Uterus (tissue), 4 donors: ENCODE measurements around the gene SENP3. TPM values are rescaled to one million over a fixed set of nuclear protein-coding genes. Genes with fewer than 3 reads are reported as not detected.
A peak's percentile ranks its signal among the peaks of the same experiment; 100 is the strongest.

Experiments
- DNase-seq, 2 donors: peaks; one replicate each; pipeline ENCODE4 v3.0.0-alpha.2; 2019 to 2020
- H3K27ac ChIP-seq, 2 donors: fragments of 200-600 bp; sonication (generic); 1 replicate in 1 of 2; 2 replicates in 1 of 2; pipeline ENCODE4 v1.5.1; 2016 to 2018
- H3K27me3 ChIP-seq, 2 donors: fragments of 200-600 bp; sonication (generic); one replicate each; pipeline ENCODE4 v1.5.1; 2018 to 2019; ENCODE audit warnings: control low read depth in 1 of 2
- H3K36me3 ChIP-seq, 2 donors: fragments of 200-600 bp; sonication (generic); one replicate each; pipeline ENCODE4 v1.5.1; 2019; ENCODE audit warnings: control low read depth in 1 of 2
- H3K4me1 ChIP-seq, 2 donors: fragments of 200-600 bp; sonication (generic); one replicate each; pipeline ENCODE4 v1.5.1; 2018 to 2019; ENCODE audit warnings: control low read depth in 1 of 2
- H3K4me3 ChIP-seq, 2 donors: fragments of 200-600 bp; sonication (generic); 1 replicate in 1 of 2; 2 replicates in 1 of 2; pipeline ENCODE4 v1.5.1; 2018 to 2019; ENCODE audit warnings: mild to moderate bottlenecking in 1 of 2
- H3K9me3 ChIP-seq, 2 donors: fragments of 200-600 bp; sonication (generic); one replicate each; pipeline ENCODE4 v1.5.1; 2019; ENCODE audit warnings: control low read depth in 1 of 2
- POLR2A ChIP-seq, 2 donors: fragments of 450-650 bp; IDR thresholded peaks; one replicate each; pipeline ENCODE4 v1.6.1; 2016; ENCODE audit warnings: antibody characterized with exemption in 2 of 2, mild to moderate bottlenecking in 1 of 2, moderate library complexity in 1 of 2
- intact Hi-C: fragments of 100-400 bp; cut with DNase I; formaldehyde crosslinking; loops from one replicate; pipeline ENCODE4 v1.15.1; 2023; ENCODE audit warnings: low total_unique reads
- total RNA-seq, 4 donors: library from RNA; depleted of rRNA in 3 of 4; stranded (reverse); fragments of >200 nt in 3 of 4; gene quantifications; one replicate each; pipeline versions ENCODE4 v1.1.0 to v1.2.4, GENCODE V29; 2014 to 2023
- TF ChIP-seq, protein P1 (sequence below), 4 experiments: fragments of 200-600 bp in 2 of 4; fragments of 450-650 bp in 2 of 4; sonication (generic) in 2 of 4; IDR thresholded peaks; one replicate each; pipeline ENCODE4 v1.5.1; 2016 to 2019; ENCODE audit warnings: antibody characterized with exemption in 4 of 4, mild to moderate bottlenecking in 2 of 4, moderate library complexity in 1 of 4
- donor health status: DM: yes; HTN: yes; CAD: no.

The SENP3 gene
- total RNA-seq: 100 to 1,000 TPM in 1 of 4 donors, 10 to 100 TPM in 3; 45.9 to 106 (median 59.5) TPM

DNA sequence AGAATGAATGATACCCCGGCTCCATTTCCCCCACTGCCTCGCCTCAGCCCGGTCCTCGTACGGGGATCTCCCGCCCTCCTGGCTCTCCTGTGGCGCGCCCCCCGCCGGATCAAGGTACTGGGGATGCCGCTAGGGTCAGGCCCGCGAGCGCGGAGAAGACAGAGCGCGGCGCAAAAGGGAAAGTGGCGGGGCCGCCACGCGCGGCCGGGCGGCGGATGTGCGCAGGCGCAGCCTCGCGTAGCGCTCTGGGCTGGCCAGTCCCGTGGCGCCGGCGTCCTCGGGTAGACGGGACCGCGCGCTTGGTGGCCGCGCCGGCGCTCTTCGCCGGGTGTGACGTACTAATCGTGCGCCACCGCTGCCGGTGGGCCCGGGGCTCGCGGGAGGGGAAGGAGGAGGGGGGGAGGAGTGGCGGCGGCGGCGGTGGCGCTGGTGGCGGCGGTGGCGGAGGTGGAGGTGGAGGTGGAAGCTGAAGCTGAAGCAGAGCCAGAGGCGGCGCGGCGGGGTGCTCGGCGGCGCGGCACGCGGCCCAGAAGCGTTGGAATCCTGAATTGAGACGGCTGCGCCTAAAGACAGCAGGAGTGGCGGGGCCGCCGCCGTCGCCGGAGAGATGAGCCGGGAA lies at the start of gene SENP3:
Gene SENP3 (plus strand): TSS at position 331 of the 619 bp plus-strand sequence. CDS start 1,158 bp downstream, outside the sequence.
- Histone ChIP-seq H3K27ac (peak within 1 kb of the TSS; percentile 92 to 98), H3K9me3 (no peaks in the 10 kb centered on the region), H3K4me3 (peak within 1 kb of the TSS; percentile 72 to 79), H3K27me3 (no peaks in the 10 kb centered on the region), H3K36me3 (no peaks in the 10 kb centered on the region), H3K4me1 (peaks cover 32 to 47% of the 10 kb centered on the region in 2 donors)
- peak; percentile 87 to 91 for DNase-seq
- TF ChIP-seq, protein P1, sequence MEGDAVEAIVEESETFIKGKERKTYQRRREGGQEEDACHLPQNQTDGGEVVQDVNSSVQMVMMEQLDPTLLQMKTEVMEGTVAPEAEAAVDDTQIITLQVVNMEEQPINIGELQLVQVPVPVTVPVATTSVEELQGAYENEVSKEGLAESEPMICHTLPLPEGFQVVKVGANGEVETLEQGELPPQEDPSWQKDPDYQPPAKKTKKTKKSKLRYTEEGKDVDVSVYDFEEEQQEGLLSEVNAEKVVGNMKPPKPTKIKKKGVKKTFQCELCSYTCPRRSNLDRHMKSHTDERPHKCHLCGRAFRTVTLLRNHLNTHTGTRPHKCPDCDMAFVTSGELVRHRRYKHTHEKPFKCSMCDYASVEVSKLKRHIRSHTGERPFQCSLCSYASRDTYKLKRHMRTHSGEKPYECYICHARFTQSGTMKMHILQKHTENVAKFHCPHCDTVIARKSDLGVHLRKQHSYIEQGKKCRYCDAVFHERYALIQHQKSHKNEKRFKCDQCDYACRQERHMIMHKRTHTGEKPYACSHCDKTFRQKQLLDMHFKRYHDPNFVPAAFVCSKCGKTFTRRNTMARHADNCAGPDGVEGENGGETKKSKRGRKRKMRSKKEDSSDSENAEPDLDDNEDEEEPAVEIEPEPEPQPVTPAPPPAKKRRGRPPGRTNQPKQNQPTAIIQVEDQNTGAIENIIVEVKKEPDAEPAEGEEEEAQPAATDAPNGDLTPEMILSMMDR (IDR thresholded peaks at IDR 0.05): peak in 2 of 4 experiments; percentile 36 to 48
- peak; percentile 54 to 67 for TF ChIP-seq POLR2A (IDR thresholded peaks at IDR 0.05)
- intact Hi-C loops: loop anchor here (2.0 kb wide), 1 partner anchor 49 kb away; no protein-coding TSS in a partner anchor

DNA sequence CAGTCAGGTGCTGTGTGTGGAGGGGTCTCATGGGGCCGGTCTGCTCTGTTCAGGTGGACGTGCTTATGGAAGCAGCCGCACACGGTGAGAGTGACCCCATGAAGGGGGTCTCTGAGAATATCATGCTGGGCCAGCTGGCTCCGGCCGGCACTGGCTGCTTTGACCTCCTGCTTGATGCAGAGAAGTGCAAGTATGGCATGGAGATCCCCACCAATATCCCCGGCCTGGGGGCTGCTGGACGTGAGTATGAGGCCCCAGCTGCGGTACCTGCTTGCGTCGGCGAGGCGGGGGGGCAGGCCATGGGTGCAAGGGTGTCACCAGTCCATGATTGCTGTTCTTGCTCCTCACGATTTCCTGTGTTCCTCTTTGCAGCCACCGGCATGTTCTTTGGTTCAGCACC lies 49.6 kb upstream of the SENP3 start:
- no peak for DNase-seq
- no peak overlapping the region for H3K4me3 ChIP-seq
- H3K36me3 ChIP-seq: no peaks in the 10 kb centered on the region
- H3K27ac ChIP-seq: no peak overlapping the region
- H3K9me3 ChIP-seq: no peaks in the 10 kb centered on the region
- peaks cover 0 to 5% of the 10 kb centered on the region in 2 donors for H3K4me1 ChIP-seq
- no peak for TF ChIP-seq POLR2A (IDR thresholded peaks at IDR 0.05)
- TF ChIP-seq, protein P1 (IDR thresholded peaks at IDR 0.05): no peak
- intact Hi-C loops: loop anchor here (2.0 kb wide), 1 partner anchor 49 kb away; the partner anchor contains the start of gene SENP3
- no peaks in the 10 kb centered on the region for H3K27me3 ChIP-seq

DNA sequence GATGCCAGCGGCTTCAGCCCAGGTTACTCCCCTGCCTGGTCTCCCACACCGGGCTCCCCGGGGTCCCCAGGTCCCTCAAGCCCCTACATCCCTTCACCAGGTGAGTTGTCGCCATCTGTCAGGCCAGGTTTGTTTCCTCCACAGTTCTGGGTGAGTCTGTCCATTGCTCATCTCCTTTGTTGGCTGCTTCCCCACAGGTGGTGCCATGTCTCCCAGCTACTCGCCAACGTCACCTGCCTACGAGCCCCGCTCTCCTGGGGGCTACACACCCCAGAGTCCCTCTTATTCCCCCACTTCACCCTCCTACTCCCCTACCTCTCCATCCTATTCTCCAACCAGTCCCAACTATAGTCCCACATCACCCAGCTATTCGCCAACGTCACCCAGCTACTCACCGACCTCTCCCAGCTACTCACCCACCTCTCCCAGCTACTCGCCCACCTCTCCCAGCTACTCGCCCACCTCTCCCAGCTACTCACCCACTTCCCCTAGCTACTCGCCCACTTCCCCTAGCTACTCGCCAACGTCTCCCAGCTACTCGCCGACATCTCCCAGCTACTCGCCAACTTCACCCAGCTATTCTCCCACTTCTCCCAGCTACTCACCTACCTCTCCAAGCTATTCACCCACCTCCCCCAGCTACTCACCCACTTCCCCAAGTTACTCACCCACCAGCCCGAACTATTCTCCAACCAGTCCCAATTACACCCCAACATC lies 48.7 kb upstream of the SENP3 start:
- H3K9me3 ChIP-seq: no peaks in the 10 kb centered on the region
- H3K27ac ChIP-seq: no peak overlapping the region
- H3K36me3 ChIP-seq: no peaks in the 10 kb centered on the region

DNA sequence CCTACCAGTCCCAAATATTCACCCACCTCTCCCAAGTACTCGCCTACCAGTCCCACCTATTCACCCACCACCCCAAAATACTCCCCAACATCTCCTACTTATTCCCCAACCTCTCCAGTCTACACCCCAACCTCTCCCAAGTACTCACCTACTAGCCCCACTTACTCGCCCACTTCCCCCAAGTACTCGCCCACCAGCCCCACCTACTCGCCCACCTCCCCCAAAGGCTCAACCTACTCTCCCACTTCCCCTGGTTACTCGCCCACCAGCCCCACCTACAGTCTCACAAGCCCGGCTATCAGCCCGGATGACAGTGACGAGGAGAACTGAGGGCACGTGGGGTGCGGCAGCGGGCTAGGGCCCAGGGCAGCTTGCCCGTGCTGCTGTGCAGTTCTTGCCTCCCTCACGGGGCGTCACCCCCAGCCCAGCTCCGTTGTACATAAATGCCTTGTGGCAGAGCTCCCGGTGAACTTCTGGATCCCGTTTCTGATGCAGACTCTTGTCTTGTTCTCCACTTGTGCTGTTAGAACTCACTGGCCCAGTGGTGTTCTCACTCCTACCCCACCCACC lies 47.8 kb upstream of the SENP3 start:
- Histone ChIP-seq H3K27ac (peak overlapping the region; percentile 22 to 48), H3K27me3 (no peaks in the 10 kb centered on the region), H3K4me3 (no peak overlapping the region), H3K4me1 (peaks cover 0 to 5% of the 10 kb centered on the region in 2 donors), H3K9me3 (no peaks in the 10 kb centered on the region), H3K36me3 (no peaks in the 10 kb centered on the region)
- TF ChIP-seq, protein P1 (IDR thresholded peaks at IDR 0.05): no peak
- no peak for TF ChIP-seq POLR2A (IDR thresholded peaks at IDR 0.05)
- DNase-seq: peak in 1 of 2 donors; percentile 34
- intact Hi-C loops: loop anchor here (2.0 kb wide), 1 partner anchor 47 kb away; the partner anchor contains the start of gene SENP3

More for the DNA sequence above, 48.7 kb upstream of the SENP3 start:
- H3K4me3 ChIP-seq: no peak overlapping the region
- intact Hi-C loops: loop anchor here (2.0 kb wide), 1 partner anchor 48 kb away; the partner anchor contains the start of gene SENP3
- no peaks in the 10 kb centered on the region for H3K27me3 ChIP-seq
- DNase-seq: no peak
- peaks cover 0 to 5% of the 10 kb centered on the region in 2 donors for H3K4me1 ChIP-seq
- TF ChIP-seq POLR2A (IDR thresholded peaks at IDR 0.05): no peak
- TF ChIP-seq, protein P1 (IDR thresholded peaks at IDR 0.05): no peak
